A549 (cell line): ENCODE data around the gene ANXA8. TPM values are rescaled to one million over a fixed set of nuclear protein-coding genes. Genes with fewer than 3 reads are reported as not detected.

Experiments used
- ATAC-seq, 2 experiments: fragments of 200-7000 bp in 1 of 2; fragments of >200 bp in 1 of 2; cut with Nextera tagmentation in 1 of 2; cut with Tn5 transposase in 1 of 2; 3 replicates each; pipeline versions ENCODE4 v1.8.0 to v1.9.1; 2018 to 2020; ENCODE audit warnings: mild to moderate bottlenecking in 1 of 2, moderate library complexity in 1 of 2
- CTCF ChIA-PET: fragments of 300-600 bp; sonication (Branson Sonifier 250); formaldehyde crosslinking; extraction: SDS; loops from one replicate; lab custom pipeline; 2021; ENCODE audit warnings: antibody characterized with exemption, inconsistent platforms; lab: Yijun Ruan, JAX
- POLR2A ChIA-PET: fragments of 350-600 bp; formaldehyde crosslinking; extraction: SDS; loops from one replicate; lab custom pipeline; 2021; ENCODE audit warnings: antibody characterized with exemption, inconsistent platforms; lab: Yijun Ruan, JAX
- DNase-seq, 2 experiments: peaks; one replicate each; pipeline versions ENCODE4 v3.0.0 to v3.0.0-alpha.2; 2011 to 2016; ENCODE audit warnings: low read depth in 1 of 2, low spot score in 1 of 2
- FAIRE-seq: peaks from 2 replicates; lab custom pipeline; 2011; peaks lifted over from hg19 to GRCh38; lab: Jason Lieb, UNC
- H3K27ac ChIP-seq, 2 experiments: fragments of >200 bp; sonication (Bioruptor Twin); formaldehyde crosslinking; 3 replicates each; pipeline ENCODE4 v1.5.1; 2016 to 2017
- H3K4me1 ChIP-seq: fragments of >200 bp; sonication (Bioruptor Twin); formaldehyde crosslinking; 3 replicates; pipeline ENCODE4 v1.6.1; 2016
- H3K4me2 ChIP-seq: fragments of >200 bp; sonication (Bioruptor Twin); formaldehyde crosslinking; 3 replicates; pipeline ENCODE4 v1.6.1; 2016
- H3K4me3 ChIP-seq: fragments of >200 bp; sonication (Bioruptor Twin); formaldehyde crosslinking; 3 replicates; pipeline ENCODE4 v1.5.1; 2016
- H3K9me3 ChIP-seq: fragments of >200 bp; sonication (Bioruptor Twin); formaldehyde crosslinking; 3 replicates; pipeline ENCODE4 v1.6.1; 2016
- ATOH8 ChIP-seq: fragments of 250-450 bp; sonication (Bioruptor Pico); IDR thresholded peaks from 2 replicates; pipeline ENCODE4 v1.5.0; 2020; ENCODE audit warnings: low read depth, mild to moderate bottlenecking, moderate library complexity
- BCL3 ChIP-seq: fragments of >200 bp; sonication (Bioruptor Twin); formaldehyde crosslinking; IDR thresholded peaks from 3 replicates; pipeline ENCODE4 v1.6.1; 2016
- BHLHE40 ChIP-seq: IDR thresholded peaks from 2 replicates; pipeline ENCODE4 v1.6.1; 2012; ENCODE audit warnings: low read depth, low read length, inconsistent platforms
- CBX2 ChIP-seq: fragments of 200-600 bp; sonication (generic); IDR thresholded peaks from 2 replicates; pipeline ENCODE4 v1.6.1; 2016; ENCODE audit warnings: low read depth, mild to moderate bottlenecking, borderline replicate concordance
- CHD4 ChIP-seq: fragments of 200-600 bp; sonication (generic); IDR thresholded peaks from 2 replicates; pipeline ENCODE4 v1.6.1; 2016; ENCODE audit warnings: antibody characterized with exemption, mild to moderate bottlenecking, borderline replicate concordance
- E2F6 ChIP-seq: IDR thresholded peaks from 2 replicates; pipeline ENCODE4 v1.6.1; 2012; ENCODE audit warnings: low read depth, borderline replicate concordance
- ELK1 ChIP-seq: fragments of 150-350 bp; IDR thresholded peaks from 2 replicates; pipeline ENCODE4 v1.6.1; 2014; ENCODE audit warnings: low read depth, mild to moderate bottlenecking, low read length
- ESRRA ChIP-seq: fragments of 150-350 bp; IDR thresholded peaks from 2 replicates; pipeline ENCODE4 v1.6.1; 2014; ENCODE audit warnings: mild to moderate bottlenecking, low read length, borderline replicate concordance
- FOXS1 ChIP-seq: fragments of 250-450 bp; sonication (Bioruptor Pico); IDR thresholded peaks from 2 replicates; pipeline ENCODE4 v1.5.0; 2020; ENCODE audit warnings: mild to moderate bottlenecking, moderate library complexity
- GATA3 ChIP-seq: IDR thresholded peaks from 2 replicates; pipeline ENCODE4 v1.6.1; 2012; ENCODE audit warnings: borderline replicate concordance
- HOXB13 ChIP-seq: fragments of 250-450 bp; sonication (Bioruptor Pico); IDR thresholded peaks from 2 replicates; pipeline ENCODE4 v1.5.0; 2020; ENCODE audit warnings: low read depth, mild to moderate bottlenecking, moderate library complexity
- NR3C1 ChIP-seq: fragments of >200 bp; sonication (Bioruptor Twin); formaldehyde crosslinking; IDR thresholded peaks from 3 replicates; pipeline ENCODE4 v1.6.1; 2017
- RCOR1 ChIP-seq: fragments of 150-350 bp; IDR thresholded peaks from 2 replicates; pipeline ENCODE4 v1.6.1; 2014; ENCODE audit warnings: antibody characterized with exemption, low read length, low read depth
- RNF2 ChIP-seq: fragments of 200-600 bp; sonication (generic); IDR thresholded peaks from 2 replicates; pipeline ENCODE4 v1.6.1; 2016; ENCODE audit warnings: low read depth, mild to moderate bottlenecking, antibody characterized with exemption, moderate library complexity, borderline replicate concordance
- SMC3 ChIP-seq: fragments of >200 bp; sonication (Bioruptor Twin); formaldehyde crosslinking; IDR thresholded peaks from 3 replicates; pipeline ENCODE4 v1.6.1; 2018; ENCODE audit warnings: inconsistent platforms
- ZFP36 ChIP-seq: fragments of 450-650 bp; IDR thresholded peaks from 2 replicates; pipeline ENCODE4 v1.6.1; 2014; ENCODE audit warnings: borderline replicate concordance; ENCODE audit not compliant: partially characterized antibody
- ZSCAN20 ChIP-seq: fragments of 250-450 bp; sonication (Bioruptor Pico); IDR thresholded peaks from 2 replicates; pipeline ENCODE4 v1.8.0; 2022; ENCODE audit warnings: mild to moderate bottlenecking, moderate library complexity
- WGBS: methylation state at CpG from one replicate; pipeline ENCODE4 v1.1.6; 2017; ENCODE audit errors: missing lambda C conversion rate; 5-methylcytosine and 5-hydroxymethylcytosine counted together
- polyA plus RNA-seq, 4 experiments: library from polyadenylated mRNA; depleted of rRNA in 3 of 4; stranded (reverse); fragments of >200 nt; fragmentation: RNase III in 1 of 4; extraction: RNeasy Plus Mini Kit Qiagen cat#74134 plus additional on column Dnase treatment in 1 of 4; gene quantifications; 2 replicates in 3 of 4; 3 replicates in 1 of 4; pipeline ENCODE4 v1.2.3, GENCODE V29; 2011 to 2017

The ANXA8 gene
- polyA plus RNA-seq, 2 of the 4 experiments (the other 2 are of a cell fraction) = 8.1 to 38.8 TPM

GRCh38 chr10:47454780-47455058 is 29.2 kb downstream of the ANXA8 start (continued):
- no peak for TF ChIP-seq BCL3
- no peak for TF ChIP-seq ZFP36
- no peak for TF ChIP-seq SMC3
- no peak for TF ChIP-seq ZSCAN20 (CRISPR knock-in tag)
- TF ChIP-seq HOXB13 (CRISPR knock-in tag) = no peak
- TF ChIP-seq E2F6 = no peak
- TF ChIP-seq NR3C1 = no peak
- no peak for TF ChIP-seq FOXS1
- no peak for TF ChIP-seq ESRRA
- TF ChIP-seq, all 56 proteins: peak for 0

- WGBS = 69% methylated on average over 8 of the region's 10 CpGs
- Histone ChIP-seq H3K4me1 (peaks cover 15% of the 10 kb centered on the region), H3K4me3 (no peak overlapping the region), H3K27ac (no peak overlapping the region), H3K4me2 (no peak overlapping the region)
- POLR2A ChIA-PET = no interaction called here
- CTCF ChIA-PET = interaction anchor here (1.2 to 1.3 kb wide), 2 partner anchors 12 to 92 kb away, joined by 3 read pairs; no protein-coding TSS in a partner anchor
- no peak for FAIRE-seq
- no peak for DNase-seq
- no peak for ATAC-seq
- TF ChIP-seq CHD4 = no peak
- no peak for TF ChIP-seq GATA3
- TF ChIP-seq ZFP36 = no peak
- TF ChIP-seq, all 56 proteins: peak for 0
- H3K9me3 ChIP-seq = no peaks in the 10 kb centered on the region
Observed at GRCh38 chr10:47454008-47454779, 29.7 kb downstream of the ANXA8 start.

GRCh38 chr10:47453141-47454007 is 30.5 kb downstream of the ANXA8 start:
- Histone ChIP-seq H3K27ac (peak overlapping the region in 1 of 2 experiments; percentile 2; a peak in 1 of 6 replicates), H3K4me1 (peaks cover 8% of the 10 kb centered on the region), H3K4me3 (no peak overlapping the region), H3K4me2 (no peak overlapping the region), H3K9me3 (no peaks in the 10 kb centered on the region)
- DNase-seq (no peak), ATAC-seq (no peak), FAIRE-seq (no peak)
- TF ChIP-seq ELK1 (no peak), E2F6 (no peak), CBX2 (no peak), RNF2 (no peak), BHLHE40 (no peak), RCOR1 (no peak), ATOH8 (no peak), SMC3 (no peak), ZSCAN20 (CRISPR knock-in tag) (no peak)
- ChIA-PET CTCF (interaction anchor here (1.1 kb wide), 1 partner anchor 12 kb away, joined by 3 read pairs; no protein-coding TSS in a partner anchor), POLR2A (no interaction called here)
- WGBS = 85% methylated on average over 7 of the region's 7 CpGs
